NB4 (cell line): ENCODE measurements around the gene SORBS1.

Experiments
- CTCF ChIP-seq: IDR thresholded peaks from one replicate; pipeline ENCODE4 v1.5.1; 2012; ENCODE audit warnings: low read depth, low read length
- MAX ChIP-seq: IDR thresholded peaks from 2 replicates; pipeline ENCODE4 v1.6.1; 2011; ENCODE audit warnings: low read depth, low read length
- MYC ChIP-seq: IDR thresholded peaks from 2 replicates; pipeline ENCODE4 v1.6.1; 2011; ENCODE audit warnings: low read depth, low read length
- POLR2A ChIP-seq: IDR thresholded peaks from 2 replicates; pipeline ENCODE4 v1.6.1; 2011; ENCODE audit warnings: mild to moderate bottlenecking; ENCODE audit not compliant: insufficient read length; ENCODE audit errors: extremely low read depth

- TF ChIP-seq CTCF: no peak
- TF ChIP-seq POLR2A: no peak
- TF ChIP-seq MAX: no peak
- TF ChIP-seq MYC: no peak
These were observed 83.0 kb downstream of the SORBS1 start for GRCh38 chr10:95478185-95478584.
